Hepatocyte (in vitro differentiated cells): ENCODE data around the gene GAPVD1.

Experiments
- EZH2 ChIP-seq: fragments of 200-600 bp; sonication (generic); IDR thresholded peaks from 2 replicates; pipeline ENCODE4 v1.6.1; 2016; ENCODE audit warnings: antibody characterized with exemption, mild to moderate bottlenecking, borderline replicate concordance
- EZH2phosphoT487 ChIP-seq: fragments of 200-600 bp; sonication (generic); IDR thresholded peaks from one replicate; pipeline ENCODE4 v1.6.1; 2018; ENCODE audit warnings: antibody characterized with exemption, mild to moderate bottlenecking, low read depth, moderate library complexity; ENCODE audit not compliant: unreplicated experiment, severe bottlenecking
- TF ChIP-seq, protein P1 (sequence below): fragments of 200-600 bp; sonication (generic); IDR thresholded peaks from 2 replicates; pipeline ENCODE4 v1.5.1; 2016; ENCODE audit warnings: antibody characterized with exemption, mild to moderate bottlenecking; ENCODE audit not compliant: poor library complexity

DNA sequence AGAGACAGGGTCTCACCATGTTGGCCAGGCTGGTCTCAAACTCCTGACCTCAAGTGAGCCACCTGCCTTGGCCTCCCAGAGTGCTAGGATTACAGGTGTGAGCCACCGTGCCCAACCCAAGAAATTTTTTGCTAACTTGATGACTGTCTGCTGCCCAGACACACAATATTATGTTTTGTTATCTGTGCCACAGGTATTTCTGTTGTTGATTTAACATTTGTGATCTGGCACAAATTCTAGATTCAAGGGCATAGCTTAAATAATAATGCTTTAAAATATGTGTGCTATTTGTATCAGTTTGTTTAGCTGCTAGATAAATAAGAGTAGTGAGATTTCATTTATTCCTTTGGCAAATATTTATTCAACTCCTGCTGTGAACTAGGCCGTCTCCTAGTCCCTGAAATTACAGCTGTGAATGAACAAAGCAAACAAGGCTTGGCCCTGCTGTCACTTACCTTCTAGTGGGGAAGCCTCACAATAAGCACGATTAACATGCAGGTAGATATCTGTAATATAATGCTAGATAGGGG is 35.3 kb downstream of the GAPVD1 start:
- TF ChIP-seq, protein P1, sequence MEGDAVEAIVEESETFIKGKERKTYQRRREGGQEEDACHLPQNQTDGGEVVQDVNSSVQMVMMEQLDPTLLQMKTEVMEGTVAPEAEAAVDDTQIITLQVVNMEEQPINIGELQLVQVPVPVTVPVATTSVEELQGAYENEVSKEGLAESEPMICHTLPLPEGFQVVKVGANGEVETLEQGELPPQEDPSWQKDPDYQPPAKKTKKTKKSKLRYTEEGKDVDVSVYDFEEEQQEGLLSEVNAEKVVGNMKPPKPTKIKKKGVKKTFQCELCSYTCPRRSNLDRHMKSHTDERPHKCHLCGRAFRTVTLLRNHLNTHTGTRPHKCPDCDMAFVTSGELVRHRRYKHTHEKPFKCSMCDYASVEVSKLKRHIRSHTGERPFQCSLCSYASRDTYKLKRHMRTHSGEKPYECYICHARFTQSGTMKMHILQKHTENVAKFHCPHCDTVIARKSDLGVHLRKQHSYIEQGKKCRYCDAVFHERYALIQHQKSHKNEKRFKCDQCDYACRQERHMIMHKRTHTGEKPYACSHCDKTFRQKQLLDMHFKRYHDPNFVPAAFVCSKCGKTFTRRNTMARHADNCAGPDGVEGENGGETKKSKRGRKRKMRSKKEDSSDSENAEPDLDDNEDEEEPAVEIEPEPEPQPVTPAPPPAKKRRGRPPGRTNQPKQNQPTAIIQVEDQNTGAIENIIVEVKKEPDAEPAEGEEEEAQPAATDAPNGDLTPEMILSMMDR, result no peak
- TF ChIP-seq EZH2, result no peak
- peak; percentile 60 for TF ChIP-seq EZH2phosphoT487
